ENCODE measurements around the gene UST.
A peak's percentile ranks its signal among the peaks of the same experiment; 100 is the strongest.

UST gene

GRCh38 chr6:149026530-149026942 lies 279.7 kb downstream of the UST start:
- peak; percentile 60 for DNase-seq (ENCODE audit: low read depth, low spot score)
- H3K36me3 ChIP-seq (ENCODE audit: insufficient read depth, insufficient read length, low read length), result peaks cover 10% of the 10 kb centered on the region
- H3K9ac ChIP-seq (ENCODE audit: insufficient read length, low read depth), result no peak overlapping the region
- no peaks in the 10 kb centered on the region for H3K9me3 ChIP-seq (ENCODE audit: insufficient read depth, low read length)
- TF ChIP-seq ZNF274 (IDR thresholded peaks at IDR 0.05; ENCODE audit: low read depth, low read length), result no peak
- TF ChIP-seq SUZ12 (IDR thresholded peaks at IDR 0.05; ENCODE audit: extremely low read depth, insufficient read depth, insufficient read length), result no peak
- TF ChIP-seq YY1 (IDR thresholded peaks at IDR 0.05; ENCODE audit: insufficient read depth, insufficient read length), result no peak
- no peak overlapping the region for H3K4me3 ChIP-seq (ENCODE audit: insufficient read length, low read depth)
- H3K27me3 ChIP-seq (ENCODE audit: insufficient read depth, insufficient read length), result no peaks in the 10 kb centered on the region
- H3K4me1 ChIP-seq (ENCODE audit: insufficient read depth, insufficient read length), result no peaks in the 10 kb centered on the region

DNA sequence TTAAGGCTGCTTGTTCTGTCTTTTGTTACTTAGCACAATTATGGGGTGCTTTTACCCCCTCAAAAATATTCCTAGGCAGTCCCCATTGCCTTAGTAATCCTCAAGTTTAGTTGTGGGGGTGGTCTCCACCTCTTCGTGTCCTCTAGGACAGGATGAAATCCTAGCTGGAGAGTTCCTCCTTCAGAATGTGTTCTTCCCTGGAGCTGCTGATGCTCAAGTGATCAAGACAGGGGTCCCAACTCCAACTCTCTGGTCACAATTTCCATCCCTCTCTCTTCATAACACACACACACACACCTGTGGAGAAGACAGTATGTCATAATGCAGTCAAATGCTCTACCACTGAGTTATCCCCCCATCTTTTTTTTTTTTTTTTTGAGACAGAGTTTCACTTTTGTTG lies 280.7 kb downstream of the UST start:
- Histone ChIP-seq H3K9me3 (ENCODE audit: insufficient read depth, low read length) (no peaks in the 10 kb centered on the region), H3K4me1 (ENCODE audit: insufficient read depth, insufficient read length) (peaks cover 2% of the 10 kb centered on the region), H3K9ac (ENCODE audit: insufficient read length, low read depth) (no peak overlapping the region), H3K4me3 (ENCODE audit: insufficient read length, low read depth) (no peak overlapping the region), H3K36me3 (ENCODE audit: insufficient read depth, insufficient read length, low read length) (peaks cover 5% of the 10 kb centered on the region), H3K27me3 (ENCODE audit: insufficient read depth, insufficient read length) (no peaks in the 10 kb centered on the region)
- DNase-seq (ENCODE audit: low read depth, low spot score), result no peak
- TF ChIP-seq YY1 (IDR thresholded peaks at IDR 0.05; ENCODE audit: insufficient read depth, insufficient read length), result no peak
- no peak for TF ChIP-seq ZNF274 (IDR thresholded peaks at IDR 0.05; ENCODE audit: low read depth, low read length)
- no peak for TF ChIP-seq SUZ12 (IDR thresholded peaks at IDR 0.05; ENCODE audit: extremely low read depth, insufficient read depth, insufficient read length)

GRCh38 chr6:149028767-149029405 lies 282.1 kb downstream of the UST start:
- Histone ChIP-seq H3K36me3 (ENCODE audit: insufficient read depth, insufficient read length, low read length) (peaks cover 3% of the 10 kb centered on the region), H3K9me3 (ENCODE audit: insufficient read depth, low read length) (no peaks in the 10 kb centered on the region), H3K27me3 (ENCODE audit: insufficient read depth, insufficient read length) (no peaks in the 10 kb centered on the region), H3K4me3 (ENCODE audit: insufficient read length, low read depth) (no peak overlapping the region), H3K4me1 (ENCODE audit: insufficient read depth, insufficient read length) (peaks cover 2% of the 10 kb centered on the region), H3K9ac (ENCODE audit: insufficient read length, low read depth) (no peak overlapping the region)
- DNase-seq (ENCODE audit: low read depth, low spot score), result peak; percentile 61
- TF ChIP-seq SUZ12 (IDR thresholded peaks at IDR 0.05; ENCODE audit: extremely low read depth, insufficient read depth, insufficient read length) (no peak), YY1 (IDR thresholded peaks at IDR 0.05; ENCODE audit: insufficient read depth, insufficient read length) (no peak)

GRCh38 chr6:149031201-149031858 lies 284.5 kb downstream of the UST start:
- peaks cover 3% of the 10 kb centered on the region for H3K36me3 ChIP-seq (ENCODE audit: insufficient read depth, insufficient read length, low read length)
- peaks cover 2% of the 10 kb centered on the region for H3K4me1 ChIP-seq (ENCODE audit: insufficient read depth, insufficient read length)
- no peak overlapping the region for H3K4me3 ChIP-seq (ENCODE audit: insufficient read length, low read depth)
- TF ChIP-seq ZNF274 (IDR thresholded peaks at IDR 0.05; ENCODE audit: low read depth, low read length), result no peak
- no peak overlapping the region for H3K9ac ChIP-seq (ENCODE audit: insufficient read length, low read depth)
- no peaks in the 10 kb centered on the region for H3K27me3 ChIP-seq (ENCODE audit: insufficient read depth, insufficient read length)
- DNase-seq (ENCODE audit: low read depth, low spot score), result no peak
- no peaks in the 10 kb centered on the region for H3K9me3 ChIP-seq (ENCODE audit: insufficient read depth, low read length)

- TF ChIP-seq YY1 (IDR thresholded peaks at IDR 0.05; ENCODE audit: insufficient read depth, insufficient read length) (no peak), ZNF274 (IDR thresholded peaks at IDR 0.05; ENCODE audit: low read depth, low read length) (no peak), SUZ12 (IDR thresholded peaks at IDR 0.05; ENCODE audit: extremely low read depth, insufficient read depth, insufficient read length) (no peak)
- no peak overlapping the region for H3K4me3 ChIP-seq (ENCODE audit: insufficient read length, low read depth)
- H3K4me1 ChIP-seq (ENCODE audit: insufficient read depth, insufficient read length), result peaks cover 2% of the 10 kb centered on the region
- no peaks in the 10 kb centered on the region for H3K9me3 ChIP-seq (ENCODE audit: insufficient read depth, low read length)
- no peaks in the 10 kb centered on the region for H3K27me3 ChIP-seq (ENCODE audit: insufficient read depth, insufficient read length)
- no peak for DNase-seq (ENCODE audit: low read depth, low spot score)
- no peak overlapping the region for H3K9ac ChIP-seq (ENCODE audit: insufficient read length, low read depth)
- H3K36me3 ChIP-seq (ENCODE audit: insufficient read depth, insufficient read length, low read length), result peaks cover 3% of the 10 kb centered on the region
These were observed 285.2 kb downstream of the UST start for GRCh38 chr6:149031859-149032598.

DNA sequence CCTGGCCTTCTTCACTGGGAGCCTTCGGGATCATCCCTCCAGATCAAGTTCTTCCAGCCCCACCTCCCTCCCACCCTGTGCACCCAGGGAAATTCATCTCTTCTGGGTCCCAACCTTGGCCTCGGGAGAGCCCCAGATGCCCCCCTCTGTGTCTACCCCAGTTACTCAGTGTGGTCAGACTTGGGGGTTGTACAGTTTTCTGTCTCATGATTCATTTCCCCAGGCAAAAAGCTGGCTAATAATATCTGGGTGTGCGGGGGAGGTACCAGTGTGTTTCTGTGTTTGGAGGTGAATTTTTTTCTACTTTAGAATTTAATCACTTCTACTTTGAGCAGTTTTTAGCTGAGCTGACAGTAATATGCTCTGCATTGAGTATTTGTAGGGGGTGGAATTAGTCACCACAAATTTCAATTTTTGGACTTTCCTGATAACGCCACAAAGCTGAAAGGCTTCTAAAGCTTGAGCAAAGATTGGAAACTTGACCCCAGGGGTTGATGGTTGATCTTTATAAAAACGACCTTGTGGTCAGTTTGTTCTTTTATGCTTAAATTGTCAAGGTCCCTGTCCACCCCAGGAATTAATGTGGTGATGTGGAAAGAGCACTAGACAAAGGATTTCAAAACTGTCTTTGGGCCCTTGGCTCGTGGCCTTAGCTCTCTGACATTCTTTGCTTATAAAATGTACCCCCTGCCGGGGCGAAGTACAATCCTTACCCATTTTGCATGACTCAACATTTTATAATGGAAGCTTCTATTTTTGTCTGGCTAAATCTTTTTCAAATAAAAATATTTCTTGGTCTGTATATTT lies 286.0 kb downstream of the UST start:
- TF ChIP-seq SUZ12 (IDR thresholded peaks at IDR 0.05; ENCODE audit: extremely low read depth, insufficient read depth, insufficient read length), result no peak
- TF ChIP-seq YY1 (IDR thresholded peaks at IDR 0.05; ENCODE audit: insufficient read depth, insufficient read length), result no peak
- TF ChIP-seq ZNF274 (IDR thresholded peaks at IDR 0.05; ENCODE audit: low read depth, low read length), result no peak
- Histone ChIP-seq H3K4me3 (ENCODE audit: insufficient read length, low read depth) (no peak overlapping the region), H3K36me3 (ENCODE audit: insufficient read depth, insufficient read length, low read length) (peaks cover 3% of the 10 kb centered on the region), H3K4me1 (ENCODE audit: insufficient read depth, insufficient read length) (peaks cover 6% of the 10 kb centered on the region), H3K9ac (ENCODE audit: insufficient read length, low read depth) (no peak overlapping the region), H3K27me3 (ENCODE audit: insufficient read depth, insufficient read length) (no peaks in the 10 kb centered on the region), H3K9me3 (ENCODE audit: insufficient read depth, low read length) (no peaks in the 10 kb centered on the region)
- no peak for DNase-seq (ENCODE audit: low read depth, low spot score)

All from NT2/D1 (cell line).